BLaER1 (cell line): ENCODE measurements around the gene DDX10.

Experiments used
- H3K27ac ChIP-seq: shearing (Covaris generic); formaldehyde crosslinking; 2 replicates; pipeline ENCODE4 v1.8.1; 2022
- H3K27me3 ChIP-seq: shearing (Covaris generic); formaldehyde crosslinking; 2 replicates; pipeline ENCODE4 v1.8.1; 2022
- H3K36me3 ChIP-seq: shearing (Covaris generic); formaldehyde crosslinking; 2 replicates; pipeline ENCODE4 v1.8.1; 2022
- H3K4me1 ChIP-seq: shearing (Covaris generic); formaldehyde crosslinking; 2 replicates; pipeline ENCODE4 v1.8.1; 2022
- H3K4me2 ChIP-seq: shearing (Covaris generic); formaldehyde crosslinking; 2 replicates; pipeline ENCODE4 v1.8.1; 2022
- H3K4me3 ChIP-seq: shearing (Covaris generic); formaldehyde crosslinking; 2 replicates; pipeline ENCODE4 v1.8.1; 2022
- H3K9ac ChIP-seq: shearing (Covaris generic); formaldehyde crosslinking; 2 replicates; pipeline ENCODE4 v1.8.1; 2022
- H3K9me3 ChIP-seq: shearing (Covaris generic); formaldehyde crosslinking; 2 replicates; pipeline ENCODE4 v1.8.1; 2022
- H4K20me1 ChIP-seq: shearing (Covaris generic); formaldehyde crosslinking; 2 replicates; pipeline ENCODE4 v1.8.1; 2022
- Cebpa-rat ChIP-seq: shearing (Covaris generic); IDR thresholded peaks from 2 replicates; pipeline ENCODE4 v1.8.1; 2022

Gene DDX10

DNA sequence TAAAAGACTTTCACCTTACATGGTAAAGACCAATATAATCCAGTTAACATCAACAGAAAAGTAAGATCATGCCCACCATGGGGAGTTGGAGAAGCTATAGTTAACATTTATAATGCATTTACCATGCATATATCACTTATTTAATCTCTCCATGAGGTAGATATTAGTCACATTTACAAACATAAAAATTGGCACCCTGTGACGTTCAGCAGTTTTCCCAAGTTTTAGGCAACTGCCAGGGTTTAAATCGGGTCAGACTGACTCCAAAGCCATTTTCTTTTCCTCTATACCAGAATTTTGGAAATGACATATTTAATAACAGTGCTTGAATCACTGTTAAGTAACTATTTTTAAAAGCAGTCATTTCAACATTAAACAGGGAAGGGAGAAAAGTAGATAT is 266.3 kb downstream of the DDX10 start:
- Histone ChIP-seq H3K9me3 (no peaks in the 10 kb centered on the region), H3K4me1 (no peaks in the 10 kb centered on the region), H3K36me3 (peaks cover 4% of the 10 kb centered on the region; the same call in 1 of the 2 replicates), H3K27ac (no peak overlapping the region), H3K4me2 (no peak overlapping the region), H3K4me3 (no peak overlapping the region), H3K9ac (no peak overlapping the region), H3K27me3 (no peaks in the 10 kb centered on the region), H4K20me1 (no peaks in the 10 kb centered on the region)
- no peak for TF ChIP-seq Cebpa-rat

DNA sequence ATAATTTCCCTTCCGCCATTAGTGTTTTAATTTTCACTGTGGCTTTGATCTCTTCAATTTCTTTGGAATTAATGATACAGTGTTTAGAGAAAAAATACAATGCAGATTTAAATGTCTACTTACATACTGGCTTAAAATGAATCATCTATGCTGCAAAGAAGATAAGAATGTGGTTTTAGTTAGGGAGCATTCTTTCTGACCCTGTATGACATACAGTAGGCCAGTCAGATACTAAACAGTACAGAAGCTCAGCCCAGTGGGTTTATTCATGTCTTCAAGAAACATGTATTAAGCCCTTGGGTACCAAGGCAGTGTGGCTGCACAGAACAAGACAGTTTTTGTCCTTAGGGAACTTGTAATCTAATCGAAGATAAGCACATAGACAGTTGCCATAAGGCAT is 268.8 kb downstream of the DDX10 start:
- H3K27ac ChIP-seq: no peak overlapping the region
- H3K27me3 ChIP-seq: no peaks in the 10 kb centered on the region
- H3K4me2 ChIP-seq: no peak overlapping the region
- no peak for TF ChIP-seq Cebpa-rat
- peaks cover 4% of the 10 kb centered on the region; the same call in 1 of the 2 replicates for H3K36me3 ChIP-seq
- H3K4me3 ChIP-seq: no peak overlapping the region
- H3K9me3 ChIP-seq: no peaks in the 10 kb centered on the region
- no peaks in the 10 kb centered on the region for H4K20me1 ChIP-seq
- no peak overlapping the region for H3K9ac ChIP-seq
- no peaks in the 10 kb centered on the region for H3K4me1 ChIP-seq

DNA sequence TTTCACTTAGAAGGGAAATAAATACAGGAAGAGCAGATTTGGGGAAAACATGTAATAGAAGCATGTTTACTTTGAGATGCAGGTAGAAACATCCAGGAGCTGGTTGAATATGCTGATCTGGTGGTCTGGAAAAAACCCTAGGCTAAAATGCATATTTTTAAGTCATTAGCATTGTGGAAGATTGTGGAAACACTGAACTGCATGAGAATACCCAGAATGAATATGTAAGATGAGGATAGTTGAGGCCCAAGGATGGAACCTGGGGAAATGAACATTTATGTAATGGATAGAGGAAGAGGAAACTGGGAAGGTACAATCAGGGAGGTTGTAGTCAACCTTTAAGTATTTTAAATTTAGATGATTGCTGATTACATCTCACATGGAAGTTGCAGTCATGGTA is 269.4 kb downstream of the DDX10 start:
- no peaks in the 10 kb centered on the region for H3K4me1 ChIP-seq

DNA sequence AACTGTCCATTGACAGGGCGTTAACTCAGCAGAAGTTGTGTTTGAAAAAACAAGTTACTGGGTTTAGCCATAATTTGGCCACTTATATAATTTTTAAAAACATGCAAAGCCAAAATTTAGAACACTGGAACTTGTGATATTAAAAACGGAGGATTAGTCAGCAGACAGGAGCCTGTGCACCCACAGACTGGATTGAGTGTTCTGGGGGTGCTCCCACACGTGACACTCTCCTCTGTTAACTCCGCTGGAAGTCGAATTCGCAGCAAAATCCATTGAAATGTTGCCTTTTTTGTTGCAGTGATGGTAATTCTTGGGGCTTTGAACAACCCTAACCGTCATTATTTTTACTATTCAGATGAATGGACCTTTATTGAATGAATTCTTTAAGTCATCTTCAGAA is 269.8 kb downstream of the DDX10 start:
- Histone ChIP-seq H3K4me2 (no peak overlapping the region), H3K4me3 (no peak overlapping the region), H3K4me1 (no peaks in the 10 kb centered on the region), H4K20me1 (no peaks in the 10 kb centered on the region), H3K27ac (no peak overlapping the region), H3K9ac (no peak overlapping the region), H3K27me3 (no peaks in the 10 kb centered on the region), H3K9me3 (no peaks in the 10 kb centered on the region), H3K36me3 (peaks cover 1% of the 10 kb centered on the region)
- TF ChIP-seq Cebpa-rat: no peak

More for the DNA sequence above, 269.4 kb downstream of the DDX10 start:
- Histone ChIP-seq H3K4me3 (no peak overlapping the region), H3K27ac (no peak overlapping the region), H3K4me2 (no peak overlapping the region), H3K9ac (no peak overlapping the region), H3K9me3 (no peaks in the 10 kb centered on the region), H3K27me3 (no peaks in the 10 kb centered on the region), H4K20me1 (no peaks in the 10 kb centered on the region), H3K36me3 (peaks cover under 1% of the 10 kb centered on the region; the same call in 1 of the 2 replicates)
- TF ChIP-seq Cebpa-rat: no peak

DNA sequence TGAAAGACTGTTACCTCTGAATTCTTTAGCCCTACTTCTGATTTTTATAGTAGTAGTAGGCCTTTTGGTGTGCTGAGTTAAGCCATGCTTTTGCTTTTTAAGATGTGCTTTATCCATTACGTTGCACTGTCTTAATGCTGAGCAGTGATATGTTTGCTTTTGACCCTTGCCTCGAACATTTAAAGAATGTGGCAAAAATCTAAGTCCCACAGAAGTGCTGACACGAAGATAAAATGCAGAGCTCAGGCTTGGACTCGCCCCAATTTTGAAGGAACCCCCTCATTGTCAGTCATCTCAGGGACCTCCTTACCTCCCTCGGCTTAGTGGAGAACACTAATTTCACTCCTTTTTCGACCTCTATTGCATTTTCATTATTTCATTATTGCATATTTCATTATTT is 272.9 kb downstream of the DDX10 start:
- H3K4me2 ChIP-seq: no peak overlapping the region
- TF ChIP-seq Cebpa-rat: no peak

DNA sequence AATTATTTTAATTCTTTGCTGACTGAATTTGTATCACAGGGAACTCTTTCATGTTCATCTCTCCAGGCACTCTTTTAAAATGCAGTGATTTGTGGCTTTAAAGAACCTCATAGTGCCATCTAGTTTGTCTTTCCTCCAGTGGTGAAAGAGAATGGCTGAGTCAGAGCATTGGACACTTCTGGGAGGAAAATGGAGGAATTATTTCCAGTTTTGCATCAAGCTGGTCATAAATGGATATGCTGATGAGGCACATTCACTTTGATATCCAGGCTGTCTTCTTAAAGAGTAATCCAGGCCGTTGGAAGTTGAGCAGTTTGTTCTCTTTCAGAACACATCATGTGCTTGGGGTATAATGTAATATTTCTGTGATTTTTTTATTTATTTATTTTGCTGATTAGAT is 273.7 kb downstream of the DDX10 start:
- no peak overlapping the region for H3K4me3 ChIP-seq
- no peaks in the 10 kb centered on the region for H3K27me3 ChIP-seq
- H3K36me3 ChIP-seq: peaks cover 33% of the 10 kb centered on the region
- TF ChIP-seq Cebpa-rat: no peak
- no peaks in the 10 kb centered on the region for H3K9me3 ChIP-seq
- no peaks in the 10 kb centered on the region for H4K20me1 ChIP-seq
- no peak overlapping the region for H3K27ac ChIP-seq
- no peaks in the 10 kb centered on the region for H3K4me1 ChIP-seq
- no peak overlapping the region for H3K9ac ChIP-seq
- no peak overlapping the region for H3K4me2 ChIP-seq

More for the DNA sequence above, 272.9 kb downstream of the DDX10 start:
- no peak overlapping the region for H3K4me3 ChIP-seq
- H3K27me3 ChIP-seq: no peaks in the 10 kb centered on the region
- no peak overlapping the region for H3K9ac ChIP-seq
- no peak overlapping the region for H3K27ac ChIP-seq
- H3K9me3 ChIP-seq: no peaks in the 10 kb centered on the region
- no peaks in the 10 kb centered on the region for H4K20me1 ChIP-seq
- H3K36me3 ChIP-seq: peaks cover 28% of the 10 kb centered on the region
- no peaks in the 10 kb centered on the region for H3K4me1 ChIP-seq

DNA sequence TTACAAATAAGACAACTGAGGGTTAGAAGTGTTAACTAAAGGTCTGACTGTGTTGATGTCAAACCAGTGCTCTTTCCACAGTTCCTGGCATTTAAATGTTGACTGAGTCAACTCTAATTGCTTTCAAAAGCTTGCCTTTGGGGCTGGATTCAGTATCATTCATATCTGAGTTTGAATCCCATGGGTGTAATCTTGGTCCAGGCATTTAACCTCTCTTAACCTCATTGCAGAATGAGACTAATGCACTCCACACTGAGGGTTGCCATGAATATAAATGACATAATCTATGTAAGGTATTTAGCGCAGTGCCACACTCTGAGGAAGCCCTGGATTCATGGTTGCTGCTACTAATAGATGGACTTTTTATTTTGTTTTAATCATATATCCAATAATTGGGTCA is 274.3 kb downstream of the DDX10 start:
- no peak for TF ChIP-seq Cebpa-rat
- no peak overlapping the region for H3K27ac ChIP-seq
- H3K9ac ChIP-seq: no peak overlapping the region
- H3K4me1 ChIP-seq: no peaks in the 10 kb centered on the region
- H3K9me3 ChIP-seq: no peaks in the 10 kb centered on the region
- H3K4me3 ChIP-seq: no peak overlapping the region
- H3K27me3 ChIP-seq: no peaks in the 10 kb centered on the region
- H3K36me3 ChIP-seq: peaks cover 38% of the 10 kb centered on the region
- H3K4me2 ChIP-seq: no peak overlapping the region
- no peaks in the 10 kb centered on the region for H4K20me1 ChIP-seq

DNA sequence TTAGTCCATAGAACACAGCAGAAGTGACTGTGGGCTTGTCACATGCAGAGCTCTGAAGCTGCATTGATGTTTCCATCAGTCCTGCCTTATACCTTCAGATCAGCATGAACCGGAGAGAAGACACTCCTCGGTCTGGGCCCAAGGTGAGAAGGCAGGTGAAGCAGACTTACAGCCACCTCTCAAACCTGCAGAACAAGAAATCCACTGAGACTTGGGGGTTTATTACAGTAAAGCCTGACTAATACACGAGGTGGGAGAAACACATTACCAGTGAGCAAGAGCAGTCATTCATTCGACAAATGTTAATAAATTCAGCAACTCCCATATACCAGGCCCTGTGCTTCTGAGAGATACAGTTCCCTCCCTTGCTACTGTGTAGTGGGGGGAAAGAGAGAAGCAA is 279.0 kb downstream of the DDX10 start:
- Histone ChIP-seq H3K27ac (no peak overlapping the region), H3K4me3 (no peak overlapping the region), H3K9ac (no peak overlapping the region), H4K20me1 (no peaks in the 10 kb centered on the region), H3K9me3 (0 out of 2 replicates have a peak, but pooled peaks cover 3% of the 10 kb centered on the region), H3K27me3 (no peaks in the 10 kb centered on the region), H3K4me2 (no peak overlapping the region), H3K4me1 (no peaks in the 10 kb centered on the region), H3K36me3 (peaks cover 42% of the 10 kb centered on the region)
- TF ChIP-seq Cebpa-rat: no peak

DNA sequence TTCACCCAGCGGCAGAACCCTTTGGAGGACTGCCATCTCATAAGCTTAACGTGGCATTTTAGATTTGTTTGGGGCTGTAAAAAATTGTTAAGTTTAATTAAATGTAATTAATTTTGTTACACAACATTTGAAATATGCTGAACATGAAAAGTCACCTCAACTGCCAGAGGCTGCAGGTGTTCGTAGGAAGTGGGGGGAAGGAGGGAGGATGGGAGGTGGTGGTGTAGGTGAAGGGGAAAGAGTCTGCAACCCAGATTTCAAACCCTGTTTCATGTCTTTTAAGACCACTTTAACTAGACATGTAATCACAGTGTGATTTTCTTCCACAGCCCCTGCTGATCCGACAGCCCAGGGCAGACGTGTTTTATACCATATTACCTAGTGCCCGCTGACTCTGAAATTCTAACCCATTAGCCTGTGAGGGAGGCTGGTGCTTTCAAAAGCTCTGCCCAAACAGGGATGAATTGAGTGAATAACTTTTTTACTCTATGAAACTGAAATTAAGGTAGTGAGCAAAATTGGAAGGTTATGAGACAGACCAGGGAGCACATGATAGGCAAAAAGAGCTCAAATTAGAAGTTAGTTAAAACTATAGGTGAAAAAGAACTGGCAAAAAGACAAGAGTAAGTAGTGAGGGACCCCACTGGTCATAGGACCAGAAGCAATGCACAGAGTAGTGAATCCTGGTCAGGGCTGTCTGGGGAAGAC is 279.8 kb downstream of the DDX10 start:
- Histone ChIP-seq H3K27ac (no peak overlapping the region), H3K36me3 (peaks cover 42% of the 10 kb centered on the region), H3K4me1 (no peaks in the 10 kb centered on the region), H3K27me3 (no peaks in the 10 kb centered on the region), H4K20me1 (no peaks in the 10 kb centered on the region), H3K4me2 (no peak overlapping the region), H3K4me3 (no peak overlapping the region), H3K9ac (no peak overlapping the region), H3K9me3 (0 out of 2 replicates have a peak, but pooled peaks cover 3% of the 10 kb centered on the region)
- no peak for TF ChIP-seq Cebpa-rat

DNA sequence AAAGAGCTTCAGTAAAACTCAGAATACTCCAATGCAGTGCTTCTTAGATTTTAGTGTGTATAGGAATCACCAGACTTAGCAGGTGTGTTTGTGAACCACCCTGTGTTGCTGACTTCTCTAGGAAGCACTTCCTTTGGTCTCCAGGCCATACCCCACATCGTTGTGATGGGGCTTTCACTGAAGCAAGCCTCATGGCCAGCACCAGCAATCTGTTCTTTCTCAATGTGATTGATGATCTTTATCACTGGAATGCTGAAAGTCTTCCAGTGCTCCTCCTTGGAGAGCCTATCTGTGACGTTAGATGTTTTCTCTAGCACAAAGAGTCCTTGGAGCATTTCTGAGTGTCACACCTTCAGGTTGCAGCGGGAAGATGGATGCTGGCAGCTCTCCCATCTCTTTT is 280.5 kb downstream of the DDX10 start:
- Histone ChIP-seq H3K9ac (no peak overlapping the region), H3K9me3 (0 out of 2 replicates have a peak, but pooled peaks cover 3% of the 10 kb centered on the region), H3K4me3 (no peak overlapping the region), H3K36me3 (peaks cover 34% of the 10 kb centered on the region), H4K20me1 (no peaks in the 10 kb centered on the region), H3K4me1 (no peaks in the 10 kb centered on the region), H3K4me2 (no peak overlapping the region), H3K27me3 (no peaks in the 10 kb centered on the region), H3K27ac (no peak overlapping the region)
- TF ChIP-seq Cebpa-rat: no peak
